ENCODE data around the gene TGFB1.
A peak's percentile ranks its signal among the peaks of the same experiment; 100 is the strongest.

The TGFB1 gene

DNA sequence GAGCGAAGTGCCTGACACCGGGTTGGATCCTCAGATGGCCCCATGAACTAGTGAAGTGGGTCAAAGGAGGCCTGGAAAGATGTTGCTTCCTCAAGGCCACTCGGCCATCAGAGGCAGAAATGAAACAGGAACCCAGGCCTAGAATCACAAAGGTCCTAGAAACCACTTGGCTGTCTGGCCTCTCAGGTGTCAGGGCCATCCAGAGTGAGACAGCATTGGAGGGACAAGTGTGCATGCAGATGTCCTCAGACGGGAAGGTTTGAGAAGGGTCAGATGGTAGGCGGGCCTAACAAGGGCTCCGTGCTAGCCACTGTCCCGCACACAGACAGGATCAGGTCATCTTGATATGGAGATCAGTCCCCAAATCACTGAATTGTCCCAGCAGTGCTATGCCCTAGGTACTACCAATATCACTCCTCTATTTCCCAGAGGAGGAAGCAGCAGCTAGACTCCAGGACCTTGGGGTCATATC is 29.5 kb downstream of the TGFB1 start:
- Mint-ChIP-seq H3K27ac (peak overlapping the region; percentile 99), H3K4me1 (peaks cover 87% of the 10 kb centered on the region), H3K9me3 (no peaks in the 10 kb centered on the region), H3K4me3 (peak overlapping the region; percentile 78), H3K36me3 (ENCODE audit: low read depth) (peaks cover 11% of the 10 kb centered on the region), H3K27me3 (ENCODE audit: low read depth, poor library complexity) (no peaks in the 10 kb centered on the region)
- TF ChIP-seq CTCF (IDR thresholded peaks at IDR 0.05): no peak
- no peak for DNase-seq

- Mint-ChIP-seq H3K27me3 (ENCODE audit: low read depth, poor library complexity) (no peaks in the 10 kb centered on the region), H3K4me3 (peak overlapping the region; percentile 53), H3K27ac (peak overlapping the region; percentile 99), H3K36me3 (ENCODE audit: low read depth) (peaks cover 5% of the 10 kb centered on the region), H3K9me3 (no peaks in the 10 kb centered on the region), H3K4me1 (peaks cover 86% of the 10 kb centered on the region)
- DNase-seq: peak; percentile 69
- no peak for TF ChIP-seq CTCF (IDR thresholded peaks at IDR 0.05)
Measured at GRCh38 chr19:41323430-41324125, 30.1 kb downstream of the TGFB1 start.

GRCh38 chr19:41323023-41323422 is 30.7 kb downstream of the TGFB1 start:
- Mint-ChIP-seq H3K27ac (peak overlapping the region; percentile 99), H3K9me3 (no peaks in the 10 kb centered on the region), H3K4me1 (peaks cover 80% of the 10 kb centered on the region), H3K4me3 (peak overlapping the region; percentile 53), H3K27me3 (ENCODE audit: low read depth, poor library complexity) (no peaks in the 10 kb centered on the region), H3K36me3 (ENCODE audit: low read depth) (peaks cover 6% of the 10 kb centered on the region)
- peak; percentile 24 for DNase-seq
- no peak for TF ChIP-seq CTCF (IDR thresholded peaks at IDR 0.05)

- no peaks in the 10 kb centered on the region for H3K9me3 Mint-ChIP-seq
- H3K27ac Mint-ChIP-seq: peak overlapping the region; percentile 99
- no peaks in the 10 kb centered on the region for H3K27me3 Mint-ChIP-seq (ENCODE audit: low read depth, poor library complexity)
- H3K36me3 Mint-ChIP-seq (ENCODE audit: low read depth): peaks cover 12% of the 10 kb centered on the region
- H3K4me1 Mint-ChIP-seq: peaks cover 77% of the 10 kb centered on the region
- DNase-seq: no peak
- peak overlapping the region; percentile 53 for H3K4me3 Mint-ChIP-seq
- TF ChIP-seq CTCF (IDR thresholded peaks at IDR 0.05): no peak
Measured at GRCh38 chr19:41322451-41322850, 31.3 kb downstream of the TGFB1 start.

- DNase-seq: peak; percentile 62
- Mint-ChIP-seq H3K4me1 (peaks cover 70% of the 10 kb centered on the region), H3K4me3 (no peak overlapping the region)
Measured at GRCh38 chr19:41321600-41322270, 32.0 kb downstream of the TGFB1 start.

More at GRCh38 chr19:41321600-41322270, 32.0 kb downstream of the TGFB1 start:
- Mint-ChIP-seq H3K27me3 (ENCODE audit: low read depth, poor library complexity) (no peaks in the 10 kb centered on the region), H3K27ac (peak overlapping the region; percentile 99), H3K36me3 (ENCODE audit: low read depth) (peaks cover 19% of the 10 kb centered on the region), H3K9me3 (no peaks in the 10 kb centered on the region)
- peak; percentile 66 for TF ChIP-seq CTCF (IDR thresholded peaks at IDR 0.05)

Data from nephron progenitor cell (in vitro differentiated cells).